ENCODE data around the gene ASB5.

Gene ASB5

GRCh38 chr4:176277162-176277904 is 8.3 kb upstream of the ASB5 start:
- Histone ChIP-seq H3K4me3 (replicated peaks; ENCODE audit: low read depth, low read length) (no peak overlapping the region), H3K27me3 (replicated peaks; ENCODE audit: control insufficient read depth, insufficient read depth, low read length) (no peaks in the 10 kb centered on the region; the same call in 1 of the 2 replicates), H3K36me3 (ENCODE audit: control insufficient read depth, insufficient read depth, low read length) (no peaks in the 10 kb centered on the region)
- peak; percentile 62 for TF ChIP-seq CTCF (IDR thresholded peaks at IDR 0.05; ENCODE audit: insufficient read depth, low read length, poor library complexity, severe bottlenecking)
- DNase-seq (ENCODE audit: extremely low read depth, insufficient read length), result no peak

- H3K36me3 ChIP-seq (ENCODE audit: control insufficient read depth, insufficient read depth, low read length), result no peaks in the 10 kb centered on the region
- DNase-seq (ENCODE audit: extremely low read depth, insufficient read length), result no peak
- no peak for TF ChIP-seq CTCF (IDR thresholded peaks at IDR 0.05; ENCODE audit: insufficient read depth, low read length, poor library complexity, severe bottlenecking)
- H3K4me3 ChIP-seq (replicated peaks; ENCODE audit: low read depth, low read length), result no peak overlapping the region
- no peaks in the 10 kb centered on the region; the same call in 1 of the 2 replicates for H3K27me3 ChIP-seq (replicated peaks; ENCODE audit: control insufficient read depth, insufficient read depth, low read length)
Observed at GRCh38 chr4:176276710-176277109, 7.7 kb upstream of the ASB5 start.

GRCh38 chr4:176274441-176274840 is 5.4 kb upstream of the ASB5 start:
- no peak overlapping the region for H3K4me3 ChIP-seq (replicated peaks; ENCODE audit: low read depth, low read length)
- no peaks in the 10 kb centered on the region; the same call in 1 of the 2 replicates for H3K27me3 ChIP-seq (replicated peaks; ENCODE audit: control insufficient read depth, insufficient read depth, low read length)
- H3K36me3 ChIP-seq (ENCODE audit: control insufficient read depth, insufficient read depth, low read length), result no peaks in the 10 kb centered on the region
- TF ChIP-seq CTCF (IDR thresholded peaks at IDR 0.05; ENCODE audit: insufficient read depth, low read length, poor library complexity, severe bottlenecking), result no peak
- no peak for DNase-seq (ENCODE audit: extremely low read depth, insufficient read length)

- Histone ChIP-seq H3K27me3 (replicated peaks; ENCODE audit: control insufficient read depth, insufficient read depth, low read length) (no peaks in the 10 kb centered on the region; the same call in 1 of the 2 replicates), H3K36me3 (ENCODE audit: control insufficient read depth, insufficient read depth, low read length) (no peaks in the 10 kb centered on the region), H3K4me3 (replicated peaks; ENCODE audit: low read depth, low read length) (no peak overlapping the region)
- TF ChIP-seq CTCF (IDR thresholded peaks at IDR 0.05; ENCODE audit: insufficient read depth, low read length, poor library complexity, severe bottlenecking), result no peak
- DNase-seq (ENCODE audit: extremely low read depth, insufficient read length), result no peak
Observed at GRCh38 chr4:176273736-176274135, 4.7 kb upstream of the ASB5 start.

GRCh38 chr4:176272799-176273198 is 3.8 kb upstream of the ASB5 start:
- Histone ChIP-seq H3K4me3 (replicated peaks; ENCODE audit: low read depth, low read length) (no peak overlapping the region), H3K36me3 (ENCODE audit: control insufficient read depth, insufficient read depth, low read length) (no peaks in the 10 kb centered on the region), H3K27me3 (replicated peaks; ENCODE audit: control insufficient read depth, insufficient read depth, low read length) (no peaks in the 10 kb centered on the region; the same call in 1 of the 2 replicates)
- no peak for DNase-seq (ENCODE audit: extremely low read depth, insufficient read length)
- TF ChIP-seq CTCF (IDR thresholded peaks at IDR 0.05; ENCODE audit: insufficient read depth, low read length, poor library complexity, severe bottlenecking), result no peak

Data from GM06990 (cell line).